Vagina (tissue), 2 donors: ENCODE measurements around the gene FUBP3. TPM values are rescaled to one million over a fixed set of nuclear protein-coding genes. Genes with fewer than 3 reads are reported as not detected.

ENCODE experiments used
- DNase-seq, 2 donors: peaks; one replicate each; pipeline ENCODE4 v3.0.0-alpha.2; 2017; ENCODE audit errors: extremely low spot score in 2 of 2
- H3K27ac ChIP-seq: fragments of 200-600 bp; sonication (generic); one replicate; pipeline ENCODE4 v1.5.1; 2019
- H3K27me3 ChIP-seq: fragments of 200-600 bp; sonication (generic); one replicate; pipeline ENCODE4 v1.5.1; 2019
- H3K36me3 ChIP-seq, 2 donors: fragments of 200-600 bp; sonication (generic); one replicate each; pipeline ENCODE4 v1.5.1; 2017 to 2019
- H3K4me1 ChIP-seq: fragments of 200-600 bp; sonication (generic); one replicate; pipeline ENCODE4 v1.5.1; 2019
- H3K4me3 ChIP-seq, 2 donors: fragments of 200-600 bp; sonication (generic); 1 replicate in 1 of 2; 2 replicates in 1 of 2; pipeline ENCODE4 v1.5.1; 2016 to 2019
- H3K9me3 ChIP-seq: fragments of 200-600 bp; sonication (generic); one replicate; pipeline ENCODE4 v1.5.1; 2019
- POLR2A ChIP-seq, 2 donors: fragments of 450-650 bp; IDR thresholded peaks; one replicate each; pipeline ENCODE4 v1.6.1; 2017; ENCODE audit warnings: antibody characterized with exemption in 2 of 2, mild to moderate bottlenecking in 2 of 2, moderate library complexity in 2 of 2
- POLR2AphosphoS5 ChIP-seq, 2 donors: sonication (generic); formaldehyde crosslinking; IDR thresholded peaks; one replicate each; pipeline ENCODE4 v1.9.0; 2017; ENCODE audit warnings: antibody characterized with exemption in 2 of 2, mild to moderate bottlenecking in 2 of 2, low read depth in 1 of 2; ENCODE audit not compliant: insufficient read depth in 1 of 2
- intact Hi-C: fragments of 100-400 bp; cut with DNase I; formaldehyde crosslinking; loops from one replicate; pipeline ENCODE4 v1.15.1; 2023
- total RNA-seq: library from RNA; depleted of rRNA; stranded (reverse); fragments of >200 nt; gene quantifications from one replicate; pipeline ENCODE4 v1.2.3, GENCODE V29; 2016
- TF ChIP-seq, protein P1 (sequence below), 3 experiments: fragments of 450-650 bp in 2 of 3; fragments of 200-600 bp in 1 of 3; sonication (generic) in 1 of 3; IDR thresholded peaks; one replicate each; pipeline ENCODE4 v1.5.1; 2017 to 2019; ENCODE audit warnings: antibody characterized with exemption in 3 of 3, mild to moderate bottlenecking in 2 of 3, moderate library complexity in 2 of 3

The FUBP3 gene
- total RNA-seq, 1 donor from 2014 or later: 33.6 TPM

DNA sequence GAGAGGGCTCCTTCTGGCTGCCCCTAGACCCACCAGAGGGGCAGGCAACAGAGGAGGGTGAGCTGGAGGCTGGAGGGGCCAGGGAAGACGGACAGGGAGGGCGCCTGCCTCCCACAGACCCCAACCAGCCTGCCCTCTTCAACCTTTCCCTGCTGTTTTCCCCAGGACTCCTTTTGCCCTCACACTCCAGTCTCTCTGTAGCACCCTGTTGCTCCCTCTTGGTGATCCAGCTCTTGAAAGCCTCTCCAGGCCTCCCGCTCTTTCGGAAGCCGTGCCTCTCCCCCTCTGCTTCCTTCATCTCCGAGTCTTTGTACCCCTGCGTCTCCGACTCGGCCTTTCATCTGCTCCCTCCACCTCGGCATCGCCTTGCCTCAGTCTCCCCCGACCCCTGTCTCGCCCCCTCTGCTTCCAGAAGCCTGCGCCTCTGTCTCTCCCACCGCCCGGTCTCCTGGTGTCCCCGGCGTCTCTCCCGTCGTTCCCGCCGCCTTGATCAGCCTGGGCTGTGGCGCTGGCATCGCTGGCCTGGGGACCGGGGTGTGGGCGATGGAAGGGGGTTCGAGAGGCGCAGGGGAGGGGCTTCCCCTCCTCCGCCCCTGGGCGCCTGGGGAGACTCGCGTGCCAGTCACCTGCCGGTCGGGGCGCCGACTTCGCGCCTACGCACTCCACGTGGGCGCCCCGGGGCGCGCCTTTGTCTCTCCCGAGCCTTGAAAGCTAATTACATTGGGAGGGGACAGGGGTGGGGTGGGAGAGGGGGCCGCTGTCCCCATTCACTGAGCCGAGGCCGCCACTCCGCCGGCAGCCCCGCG is 79.7 kb downstream of the FUBP3 start:
- no peak for DNase-seq
- H3K27ac ChIP-seq: no peak overlapping the region
- no peaks in the 10 kb centered on the region for H3K9me3 ChIP-seq
- peaks cover 48% of the 10 kb centered on the region for H3K4me1 ChIP-seq
- TF ChIP-seq POLR2AphosphoS5 (IDR thresholded peaks at IDR 0.05; ENCODE audit: insufficient read depth in 1 of 2, low read depth in 1 of 2): no peak
- no peak for TF ChIP-seq POLR2A (IDR thresholded peaks at IDR 0.05)
- TF ChIP-seq, protein P1, sequence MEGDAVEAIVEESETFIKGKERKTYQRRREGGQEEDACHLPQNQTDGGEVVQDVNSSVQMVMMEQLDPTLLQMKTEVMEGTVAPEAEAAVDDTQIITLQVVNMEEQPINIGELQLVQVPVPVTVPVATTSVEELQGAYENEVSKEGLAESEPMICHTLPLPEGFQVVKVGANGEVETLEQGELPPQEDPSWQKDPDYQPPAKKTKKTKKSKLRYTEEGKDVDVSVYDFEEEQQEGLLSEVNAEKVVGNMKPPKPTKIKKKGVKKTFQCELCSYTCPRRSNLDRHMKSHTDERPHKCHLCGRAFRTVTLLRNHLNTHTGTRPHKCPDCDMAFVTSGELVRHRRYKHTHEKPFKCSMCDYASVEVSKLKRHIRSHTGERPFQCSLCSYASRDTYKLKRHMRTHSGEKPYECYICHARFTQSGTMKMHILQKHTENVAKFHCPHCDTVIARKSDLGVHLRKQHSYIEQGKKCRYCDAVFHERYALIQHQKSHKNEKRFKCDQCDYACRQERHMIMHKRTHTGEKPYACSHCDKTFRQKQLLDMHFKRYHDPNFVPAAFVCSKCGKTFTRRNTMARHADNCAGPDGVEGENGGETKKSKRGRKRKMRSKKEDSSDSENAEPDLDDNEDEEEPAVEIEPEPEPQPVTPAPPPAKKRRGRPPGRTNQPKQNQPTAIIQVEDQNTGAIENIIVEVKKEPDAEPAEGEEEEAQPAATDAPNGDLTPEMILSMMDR (IDR thresholded peaks at IDR 0.05): no peak
- no peak overlapping the region for H3K4me3 ChIP-seq
- H3K36me3 ChIP-seq: no peaks in the 10 kb centered on the region
- intact Hi-C loops: no loop called here
- peaks cover 34% of the 10 kb centered on the region for H3K27me3 ChIP-seq

DNA sequence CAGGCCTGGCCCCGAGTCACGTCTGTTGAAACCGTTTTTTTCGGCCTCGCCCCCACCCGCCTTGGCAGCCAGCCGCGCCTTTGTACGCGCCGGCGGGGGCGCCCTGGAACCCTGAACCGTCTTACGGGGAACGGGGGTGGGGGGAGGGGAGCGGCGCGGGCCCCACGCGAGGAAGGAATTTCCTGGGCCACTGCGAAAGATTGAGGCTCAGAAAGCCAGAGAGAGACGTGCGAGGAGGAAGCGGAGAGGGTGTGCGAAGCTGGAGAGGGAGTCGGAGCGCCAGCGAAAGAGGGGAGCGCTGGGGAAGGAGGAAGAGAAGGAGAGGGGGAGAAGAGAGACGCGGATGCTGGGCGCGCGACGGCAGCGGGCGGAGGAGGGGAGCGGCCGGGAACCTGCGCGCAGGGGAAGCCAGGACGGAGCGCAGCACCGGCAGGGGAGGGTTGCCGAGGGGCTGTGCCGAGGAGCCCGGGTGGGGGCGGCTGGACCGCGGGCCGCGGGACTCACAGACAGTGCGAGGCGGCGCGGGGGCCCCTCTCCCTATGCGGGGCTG is 80.4 kb downstream of the FUBP3 start:
- no peak for DNase-seq
- intact Hi-C loops: no loop called here
- Histone ChIP-seq H3K27ac (no peak overlapping the region), H3K9me3 (no peaks in the 10 kb centered on the region), H3K4me1 (peaks cover 55% of the 10 kb centered on the region), H3K36me3 (no peaks in the 10 kb centered on the region), H3K4me3 (peak overlapping the region in 1 of 2 donors; percentile 39), H3K27me3 (peaks cover 39% of the 10 kb centered on the region)
- TF ChIP-seq POLR2AphosphoS5 (IDR thresholded peaks at IDR 0.05; ENCODE audit: insufficient read depth in 1 of 2, low read depth in 1 of 2) (no peak), POLR2A (IDR thresholded peaks at IDR 0.05) (no peak)
- TF ChIP-seq, protein P1 (IDR thresholded peaks at IDR 0.05): no peak

DNA sequence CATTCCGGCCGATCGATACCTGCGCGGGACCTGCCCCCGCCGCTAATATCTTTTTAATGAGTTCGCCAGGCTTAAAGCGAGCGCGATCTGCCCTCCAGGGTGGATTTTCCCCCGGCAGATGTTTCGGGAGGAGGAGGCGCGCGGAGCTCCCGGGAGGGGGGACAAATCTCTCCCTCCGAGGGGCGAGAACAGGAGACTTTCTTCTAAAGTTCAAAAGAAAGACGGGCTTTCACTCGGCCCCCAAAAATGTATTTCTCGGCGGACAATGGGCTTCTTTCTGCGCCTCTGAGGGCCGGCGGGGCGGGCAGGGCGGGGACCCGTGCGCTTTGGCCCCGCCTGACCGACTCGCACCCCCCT is 80.9 kb downstream of the FUBP3 start:
- H3K36me3 ChIP-seq: no peaks in the 10 kb centered on the region
- DNase-seq: no peak
- H3K4me1 ChIP-seq: peaks cover 60% of the 10 kb centered on the region
- H3K27ac ChIP-seq: no peak overlapping the region
- peaks cover 44% of the 10 kb centered on the region for H3K27me3 ChIP-seq
- TF ChIP-seq POLR2A (IDR thresholded peaks at IDR 0.05): no peak
- H3K9me3 ChIP-seq: no peaks in the 10 kb centered on the region
- H3K4me3 ChIP-seq: peak overlapping the region; percentile 27 to 39
- intact Hi-C loops: no loop called here

DNA sequence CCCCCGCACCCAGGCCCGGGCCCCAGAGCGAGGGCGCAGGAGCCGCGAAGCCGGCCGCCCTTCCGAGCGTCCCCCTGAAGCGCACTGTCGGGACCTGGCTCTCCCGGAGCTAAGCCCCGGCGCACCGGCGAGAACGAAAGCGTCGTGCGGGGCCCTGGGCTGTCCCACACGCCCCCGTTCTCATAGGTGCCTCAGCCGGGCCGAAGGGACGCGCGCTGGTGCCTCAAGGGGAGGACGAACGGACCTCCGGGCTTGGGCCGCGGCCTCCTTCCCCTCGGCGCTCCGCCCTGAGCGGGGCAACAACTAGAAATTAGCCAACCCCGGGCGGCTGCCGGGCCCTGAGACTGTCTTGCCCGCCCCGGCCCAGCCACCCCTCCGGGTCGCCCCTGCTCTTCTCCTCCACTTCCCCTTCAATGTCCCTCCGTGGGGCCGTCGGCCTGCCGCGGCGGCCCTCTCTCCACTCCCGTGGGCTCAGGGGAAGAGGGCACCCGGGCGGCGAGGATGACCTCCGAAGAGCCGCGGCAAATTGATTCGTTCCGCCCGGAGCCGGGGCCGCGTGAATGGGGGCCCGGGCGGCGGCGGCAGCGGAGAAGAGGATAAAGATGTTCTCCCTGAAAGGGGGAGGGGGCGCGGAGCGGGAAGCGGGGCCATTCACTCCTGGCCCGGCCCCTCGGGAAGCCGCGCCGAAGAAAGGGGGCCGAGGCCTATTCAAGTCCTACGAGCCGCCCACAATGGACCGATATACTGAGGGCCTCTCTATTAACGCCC is 81.5 kb downstream of the FUBP3 start:
- peaks cover 46% of the 10 kb centered on the region for H3K27me3 ChIP-seq
- no peaks in the 10 kb centered on the region for H3K9me3 ChIP-seq
- no peak for DNase-seq
- H3K27ac ChIP-seq: no peak overlapping the region
- no peaks in the 10 kb centered on the region for H3K36me3 ChIP-seq
- peak overlapping the region; percentile 27 to 39 for H3K4me3 ChIP-seq
- no peak for TF ChIP-seq POLR2AphosphoS5 (IDR thresholded peaks at IDR 0.05; ENCODE audit: insufficient read depth in 1 of 2, low read depth in 1 of 2)
- TF ChIP-seq, protein P1 (IDR thresholded peaks at IDR 0.05): no peak
- no peak for TF ChIP-seq POLR2A (IDR thresholded peaks at IDR 0.05)
- intact Hi-C loops: no loop called here
- peaks cover 66% of the 10 kb centered on the region for H3K4me1 ChIP-seq

DNA sequence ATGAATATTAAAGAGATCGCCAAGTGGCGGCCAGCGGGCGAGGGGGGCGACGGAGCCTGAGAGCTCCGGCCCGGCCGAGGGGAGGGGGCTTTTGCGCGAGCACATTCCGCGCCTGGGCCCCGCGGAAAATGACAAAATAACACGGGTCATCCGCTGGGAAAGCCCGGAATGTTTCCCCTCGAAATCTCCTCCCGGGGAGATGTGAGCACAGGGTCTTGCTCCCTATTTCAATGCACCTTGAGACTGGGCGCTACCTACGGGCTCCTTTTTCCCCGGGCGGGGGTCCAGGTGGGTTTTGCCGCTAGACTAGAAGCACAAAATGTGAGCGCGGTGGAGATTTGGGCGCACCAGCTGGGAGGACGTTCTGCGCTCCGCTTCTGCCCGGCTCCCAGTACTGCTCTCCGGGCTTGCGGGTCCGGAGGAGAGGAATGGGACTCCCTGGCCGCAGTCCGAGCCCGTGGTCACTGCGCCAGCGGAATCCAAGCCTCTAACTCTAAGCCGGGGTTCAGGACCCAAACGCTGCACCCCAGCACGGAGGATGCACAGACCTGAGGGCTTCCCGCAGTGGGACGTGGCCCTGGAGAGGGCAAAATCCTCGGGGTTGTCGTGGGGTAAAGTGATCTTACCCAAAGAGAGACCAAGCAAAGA is 82.2 kb downstream of the FUBP3 start:
- Histone ChIP-seq H3K4me3 (peak overlapping the region in 1 of 2 donors; percentile 39), H3K9me3 (no peaks in the 10 kb centered on the region), H3K36me3 (no peaks in the 10 kb centered on the region), H3K27me3 (peaks cover 46% of the 10 kb centered on the region), H3K4me1 (peaks cover 73% of the 10 kb centered on the region), H3K27ac (no peak overlapping the region)
- intact Hi-C loops: no loop called here
- TF ChIP-seq, protein P1 (IDR thresholded peaks at IDR 0.05): no peak
- no peak for DNase-seq
